GM23338 (cell line): ENCODE results near the gene MSANTD7.
"Not testable (repeated sequence)": the region's sequence is repeated elsewhere in the genome, so short reads cannot be mapped to it uniquely, and the experiment has no call there.

Experiments
- CREB1 ChIP-seq: fragments of 250-450 bp; sonication (Bioruptor Pico); IDR thresholded peaks from 2 replicates; pipeline ENCODE4 v1.5.0; 2020; ENCODE audit warnings: low read depth, mild to moderate bottlenecking, moderate library complexity
- EZH2 ChIP-seq: fragments of 200-600 bp; sonication (generic); IDR thresholded peaks from one replicate; pipeline ENCODE4 v1.8.0; 2017; ENCODE audit warnings: antibody characterized with exemption, mild to moderate bottlenecking, low read depth; ENCODE audit not compliant: unreplicated experiment
- NANOG ChIP-seq: IDR thresholded peaks from 2 replicates; pipeline ENCODE4 v1.6.1; 2016; ENCODE audit warnings: antibody characterized with exemption, borderline replicate concordance
- POLR2AphosphoS5 ChIP-seq: IDR thresholded peaks from 2 replicates; pipeline ENCODE4 v1.6.1; 2016; ENCODE audit warnings: antibody characterized with exemption, low read depth
- ZNF114 ChIP-seq: fragments of 250-450 bp; sonication (Bioruptor Pico); IDR thresholded peaks from 2 replicates; pipeline ENCODE4 v1.5.0; 2020; ENCODE audit warnings: mild to moderate bottlenecking, moderate library complexity
- TF ChIP-seq, protein P1 (sequence below), 2 experiments: fragments of 200-600 bp in 1 of 2; sonication (generic) in 1 of 2; conservative IDR thresholded peaks; 2 replicates each; pipeline versions ENCODE4 v1.5.1 to v1.6.1; 2016 to 2017; ENCODE audit warnings: antibody characterized with exemption in 2 of 2, low read depth in 2 of 2, mild to moderate bottlenecking in 2 of 2, moderate library complexity in 1 of 2
- TF ChIP-seq, protein P2 (sequence below): IDR thresholded peaks from one replicate; pipeline ENCODE4 v1.6.1; 2018; ENCODE audit warnings: antibody characterized with exemption; ENCODE audit not compliant: unreplicated experiment

DNA sequence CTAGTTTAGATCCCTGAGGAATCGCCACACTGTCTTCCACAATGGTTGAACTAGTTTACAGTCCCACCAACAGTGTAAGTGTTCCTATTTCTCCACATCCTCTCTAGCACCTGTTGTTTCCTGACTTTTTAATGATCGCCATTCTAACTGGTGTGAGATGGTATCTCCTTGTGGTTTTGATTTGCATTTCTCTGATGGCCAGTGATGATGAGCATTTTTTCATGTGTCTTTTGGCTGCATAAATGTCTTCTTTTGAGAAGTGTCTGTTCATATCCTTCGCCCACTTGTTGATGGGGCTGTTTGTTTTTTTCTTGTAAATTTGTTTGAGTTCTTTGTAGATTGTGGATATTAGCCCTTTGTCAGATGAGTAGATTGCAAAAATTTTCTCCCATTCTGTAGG is 26.8 kb downstream of the MSANTD7 start:
- TF ChIP-seq, protein P1, sequence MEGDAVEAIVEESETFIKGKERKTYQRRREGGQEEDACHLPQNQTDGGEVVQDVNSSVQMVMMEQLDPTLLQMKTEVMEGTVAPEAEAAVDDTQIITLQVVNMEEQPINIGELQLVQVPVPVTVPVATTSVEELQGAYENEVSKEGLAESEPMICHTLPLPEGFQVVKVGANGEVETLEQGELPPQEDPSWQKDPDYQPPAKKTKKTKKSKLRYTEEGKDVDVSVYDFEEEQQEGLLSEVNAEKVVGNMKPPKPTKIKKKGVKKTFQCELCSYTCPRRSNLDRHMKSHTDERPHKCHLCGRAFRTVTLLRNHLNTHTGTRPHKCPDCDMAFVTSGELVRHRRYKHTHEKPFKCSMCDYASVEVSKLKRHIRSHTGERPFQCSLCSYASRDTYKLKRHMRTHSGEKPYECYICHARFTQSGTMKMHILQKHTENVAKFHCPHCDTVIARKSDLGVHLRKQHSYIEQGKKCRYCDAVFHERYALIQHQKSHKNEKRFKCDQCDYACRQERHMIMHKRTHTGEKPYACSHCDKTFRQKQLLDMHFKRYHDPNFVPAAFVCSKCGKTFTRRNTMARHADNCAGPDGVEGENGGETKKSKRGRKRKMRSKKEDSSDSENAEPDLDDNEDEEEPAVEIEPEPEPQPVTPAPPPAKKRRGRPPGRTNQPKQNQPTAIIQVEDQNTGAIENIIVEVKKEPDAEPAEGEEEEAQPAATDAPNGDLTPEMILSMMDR (conservative IDR thresholded peaks at IDR 0.05; ENCODE audit: low read depth in 2 of 2): not testable (repeated sequence)
- TF ChIP-seq EZH2; NANOG; POLR2AphosphoS5; CREB1 (CRISPR knock-in tag); ZNF114 (CRISPR knock-in tag): not testable (repeated sequence)
- TF ChIP-seq, protein P2, sequence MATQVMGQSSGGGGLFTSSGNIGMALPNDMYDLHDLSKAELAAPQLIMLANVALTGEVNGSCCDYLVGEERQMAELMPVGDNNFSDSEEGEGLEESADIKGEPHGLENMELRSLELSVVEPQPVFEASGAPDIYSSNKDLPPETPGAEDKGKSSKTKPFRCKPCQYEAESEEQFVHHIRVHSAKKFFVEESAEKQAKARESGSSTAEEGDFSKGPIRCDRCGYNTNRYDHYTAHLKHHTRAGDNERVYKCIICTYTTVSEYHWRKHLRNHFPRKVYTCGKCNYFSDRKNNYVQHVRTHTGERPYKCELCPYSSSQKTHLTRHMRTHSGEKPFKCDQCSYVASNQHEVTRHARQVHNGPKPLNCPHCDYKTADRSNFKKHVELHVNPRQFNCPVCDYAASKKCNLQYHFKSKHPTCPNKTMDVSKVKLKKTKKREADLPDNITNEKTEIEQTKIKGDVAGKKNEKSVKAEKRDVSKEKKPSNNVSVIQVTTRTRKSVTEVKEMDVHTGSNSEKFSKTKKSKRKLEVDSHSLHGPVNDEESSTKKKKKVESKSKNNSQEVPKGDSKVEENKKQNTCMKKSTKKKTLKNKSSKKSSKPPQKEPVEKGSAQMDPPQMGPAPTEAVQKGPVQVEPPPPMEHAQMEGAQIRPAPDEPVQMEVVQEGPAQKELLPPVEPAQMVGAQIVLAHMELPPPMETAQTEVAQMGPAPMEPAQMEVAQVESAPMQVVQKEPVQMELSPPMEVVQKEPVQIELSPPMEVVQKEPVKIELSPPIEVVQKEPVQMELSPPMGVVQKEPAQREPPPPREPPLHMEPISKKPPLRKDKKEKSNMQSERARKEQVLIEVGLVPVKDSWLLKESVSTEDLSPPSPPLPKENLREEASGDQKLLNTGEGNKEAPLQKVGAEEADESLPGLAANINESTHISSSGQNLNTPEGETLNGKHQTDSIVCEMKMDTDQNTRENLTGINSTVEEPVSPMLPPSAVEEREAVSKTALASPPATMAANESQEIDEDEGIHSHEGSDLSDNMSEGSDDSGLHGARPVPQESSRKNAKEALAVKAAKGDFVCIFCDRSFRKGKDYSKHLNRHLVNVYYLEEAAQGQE: not testable (repeated sequence)
